Thyroid gland (tissue), 4 donors: ENCODE results near the gene MAP3K3. TPM values are rescaled to one million over a fixed set of nuclear protein-coding genes. Genes with fewer than 3 reads are reported as not detected.

Experiments used
- DNase-seq, 2 donors: peaks; one replicate each; pipeline ENCODE4 v3.0.0-alpha.2; 2019
- H3K27ac ChIP-seq, 3 donors: fragments of 200-600 bp; sonication (generic); 1 replicate in 2 of 3; 2 replicates in 1 of 3; pipeline ENCODE4 v1.5.1; 2016 to 2019; ENCODE audit warnings: mild to moderate bottlenecking in 1 of 3, moderate library complexity in 1 of 3
- H3K27me3 ChIP-seq: fragments of 200-600 bp; sonication (generic); one replicate; pipeline ENCODE4 v1.5.1; 2019
- H3K36me3 ChIP-seq, 2 donors: fragments of 200-600 bp; sonication (generic); one replicate each; pipeline ENCODE4 v1.5.1; 2016 to 2019
- H3K4me1 ChIP-seq, 2 donors: fragments of 200-600 bp; sonication (generic); one replicate each; pipeline ENCODE4 v1.5.1; 2017 to 2019
- H3K4me3 ChIP-seq, 3 donors: fragments of 200-600 bp; sonication (generic); replicated peaks in 1 of 3; 1 replicate in 2 of 3; 2 replicates in 1 of 3; pipeline ENCODE4 v1.5.1; 2016; ENCODE audit warnings: mild to moderate bottlenecking in 1 of 3
- H3K9me3 ChIP-seq: fragments of 200-600 bp; sonication (generic); one replicate; pipeline ENCODE4 v1.5.1; 2017
- CTCF ChIP-seq, 6 experiments: fragments of 200-600 bp in 3 of 6; fragments of 450-650 bp in 3 of 6; sonication (generic) in 3 of 6; IDR thresholded peaks; one replicate each; pipeline ENCODE4 v1.5.1; 2016 to 2019; ENCODE audit warnings: antibody characterized with exemption in 6 of 6, mild to moderate bottlenecking in 2 of 6, inconsistent platforms in 1 of 6, moderate library complexity in 1 of 6
- POLR2A ChIP-seq, 2 donors: fragments of 450-650 bp; IDR thresholded peaks; one replicate each; pipeline ENCODE4 v1.6.1; 2017; ENCODE audit warnings: antibody characterized with exemption in 2 of 2, mild to moderate bottlenecking in 2 of 2, moderate library complexity in 1 of 2
- WGBS, 2 donors: methylation state at CpG; one replicate each; pipeline ENCODE4 v1.1.5; 2017; 5-methylcytosine and 5-hydroxymethylcytosine counted together
- intact Hi-C: fragments of 100-400 bp; cut with DNase I; formaldehyde crosslinking; loops from one replicate; pipeline ENCODE4 v1.15.1; 2023
- total RNA-seq, 4 donors: library from RNA; depleted of rRNA; stranded (reverse); fragments of >200 nt; gene quantifications; one replicate each; pipeline ENCODE4 v1.2.3, GENCODE V29; 2016

MAP3K3 gene
- total RNA-seq, 4 donors from 2014 or later: 38.6 to 68.0 (median 43.8) TPM

- Histone ChIP-seq H3K27ac (no peak overlapping the region), H3K36me3 (peaks cover 22% of the 10 kb centered on the region in 2 donors), H3K4me1 (peaks cover 6 to 19% of the 10 kb centered on the region in 2 donors), H3K4me3 (no peak overlapping the region), H3K27me3 (no peaks in the 10 kb centered on the region), H3K9me3 (no peaks in the 10 kb centered on the region)
- intact Hi-C loops: no loop called here
- no peak for DNase-seq
- WGBS, 2 donors: 81 to 89% methylated on average over 6 of the region's 6 CpGs
- TF ChIP-seq POLR2A (IDR thresholded peaks at IDR 0.05) (no peak), CTCF (IDR thresholded peaks at IDR 0.05) (no peak)
These were observed 73.7 kb downstream of the MAP3K3 start for GRCh38 chr17:63695889-63696288.

GRCh38 chr17:63696381-63696961 lies 74.3 kb downstream of the MAP3K3 start:
- peak in 1 of 2 donors; percentile 24 for DNase-seq
- 64 to 67% methylated on average over 5 to 9 of the region's 9 CpGs for WGBS, 2 donors
- H3K36me3 ChIP-seq: peaks cover 16% of the 10 kb centered on the region in 2 donors
- TF ChIP-seq CTCF (IDR thresholded peaks at IDR 0.05) (peak in 3 of 6 experiments; percentile 21 to 40 (median 27)), POLR2A (IDR thresholded peaks at IDR 0.05) (no peak)
- intact Hi-C loops: no loop called here
- no peak overlapping the region for H3K4me3 ChIP-seq
- H3K9me3 ChIP-seq: no peaks in the 10 kb centered on the region
- H3K27me3 ChIP-seq: no peaks in the 10 kb centered on the region
- no peak overlapping the region for H3K27ac ChIP-seq
- peaks cover 6 to 21% of the 10 kb centered on the region in 2 donors for H3K4me1 ChIP-seq

- WGBS, 2 donors: 82% methylated on average over 16 to 21 of the region's 22 CpGs
- intact Hi-C loops: no loop called here
- no peak overlapping the region for H3K27ac ChIP-seq
These were observed 75.4 kb downstream of the MAP3K3 start for GRCh38 chr17:63697341-63698286.

GRCh38 chr17:63698381-63698885 lies 76.2 kb downstream of the MAP3K3 start:
- intact Hi-C loops: no loop called here
- no peak overlapping the region for H3K27ac ChIP-seq
- TF ChIP-seq POLR2A (IDR thresholded peaks at IDR 0.05): no peak
- TF ChIP-seq CTCF (IDR thresholded peaks at IDR 0.05): no peak
- WGBS, 2 donors: 47 to 67% methylated on average over 15 to 17 of the region's 24 CpGs
- no peaks in the 10 kb centered on the region for H3K27me3 ChIP-seq
- no peak for DNase-seq
- no peaks in the 10 kb centered on the region for H3K9me3 ChIP-seq
- peaks cover 6 to 21% of the 10 kb centered on the region in 2 donors for H3K4me1 ChIP-seq
- H3K36me3 ChIP-seq: peaks cover 0 to 7% of the 10 kb centered on the region in 2 donors
- peak overlapping the region in 1 of 3 donors; percentile 58 for H3K4me3 ChIP-seq

More at GRCh38 chr17:63697341-63698286, 75.4 kb downstream of the MAP3K3 start:
- H3K27me3 ChIP-seq: no peaks in the 10 kb centered on the region
- no peaks in the 10 kb centered on the region for H3K9me3 ChIP-seq
- H3K36me3 ChIP-seq: peaks cover 5 to 12% of the 10 kb centered on the region in 2 donors
- peaks cover 6 to 21% of the 10 kb centered on the region in 2 donors for H3K4me1 ChIP-seq
- DNase-seq: peak in 1 of 2 donors; percentile 37
- TF ChIP-seq CTCF (IDR thresholded peaks at IDR 0.05) (peak in 2 of 6 experiments; percentile 17 to 33), POLR2A (IDR thresholded peaks at IDR 0.05) (no peak)
- no peak overlapping the region for H3K4me3 ChIP-seq
